A549 (cell line): Measurements from ENCODE around the gene VEGFC.

Experiments
- CEBPB ChIP-seq, 2 experiments: fragments of >200 bp in 1 of 2; sonication (Bioruptor Twin) in 1 of 2; formaldehyde crosslinking in 1 of 2; IDR thresholded peaks; 2 replicates each; pipeline ENCODE4 v1.6.1; 2012 to 2016
- CTCF ChIP-seq: fragments of >200 bp; sonication (Bioruptor Twin); formaldehyde crosslinking; IDR thresholded peaks from 3 replicates; pipeline ENCODE4 v1.5.1; 2016
- ELK1 ChIP-seq: fragments of 150-350 bp; IDR thresholded peaks from 2 replicates; pipeline ENCODE4 v1.6.1; 2014; ENCODE audit warnings: low read depth, mild to moderate bottlenecking, low read length
- GATA3 ChIP-seq: IDR thresholded peaks from 2 replicates; pipeline ENCODE4 v1.6.1; 2012; ENCODE audit warnings: borderline replicate concordance
- MAX ChIP-seq: IDR thresholded peaks from 2 replicates; pipeline ENCODE4 v1.6.1; 2012
- POLR2A ChIP-seq: IDR thresholded peaks from 2 replicates; pipeline ENCODE4 v1.6.1; 2012; ENCODE audit warnings: mild to moderate bottlenecking, low read length
- REST ChIP-seq: fragments of 200-600 bp; sonication (generic); IDR thresholded peaks from 2 replicates; pipeline ENCODE4 v1.6.1; 2016; ENCODE audit warnings: antibody characterized with exemption, mild to moderate bottlenecking, moderate library complexity
- SMC3 ChIP-seq: fragments of >200 bp; sonication (Bioruptor Twin); formaldehyde crosslinking; IDR thresholded peaks from 3 replicates; pipeline ENCODE4 v1.6.1; 2018; ENCODE audit warnings: inconsistent platforms
- SREBF2 ChIP-seq: fragments of 450-650 bp; IDR thresholded peaks from 2 replicates; pipeline ENCODE4 v1.6.1; 2014; ENCODE audit warnings: mild to moderate bottlenecking, moderate library complexity
- USF2 ChIP-seq: fragments of 450-650 bp; IDR thresholded peaks from 2 replicates; pipeline ENCODE4 v1.6.1; 2014; ENCODE audit warnings: antibody characterized with exemption

GRCh38 chr4:176794151-176794550 is 1.4 kb upstream of the VEGFC start:
- TF ChIP-seq SMC3 (peak; percentile 31; the same call in 1 of the 3 replicates), CTCF (no peak), ELK1 (no peak), POLR2A (no peak), REST (no peak), SREBF2 (no peak), GATA3 (peak; percentile 83), USF2 (no peak), CEBPB (IDR thresholded peaks at IDR 0.05) (no peak; a peak in 1 of 4 replicates), MAX (peak; percentile 31; the same call in 1 of the 2 replicates)
